Activated naive CD4-positive, alpha-beta T cell (primary cell): ENCODE measurements around the gene ENPP6.
"Not testable (repeated sequence)": the region's sequence is repeated elsewhere in the genome, so short reads cannot be mapped to it uniquely, and the experiment has no call there.

Experiments used
- DNase-seq, 4 experiments: peaks; one replicate each; lab custom pipeline; 2025; lab: John Stamatoyannopoulos, UW

The ENPP6 gene

GRCh38 chr4:184235526-184235925, 17.9 kb upstream of the ENPP6 start:
- no peak for DNase-seq

- DNase-seq: no peak
These were observed 16.5 kb upstream of the ENPP6 start for GRCh38 chr4:184234155-184234554.

- DNase-seq: no peak
These were observed 15.3 kb upstream of the ENPP6 start for GRCh38 chr4:184232975-184233374.

GRCh38 chr4:184232202-184232601, 14.5 kb upstream of the ENPP6 start:
- no peak for DNase-seq

GRCh38 chr4:184231573-184231972, 13.9 kb upstream of the ENPP6 start:
- DNase-seq: no peak

GRCh38 chr4:184228056-184228705, 10.5 kb upstream of the ENPP6 start:
- DNase-seq: no peak

- no peak for DNase-seq
These were observed 1.2 kb downstream of the ENPP6 start for GRCh38 chr4:184216515-184216914.

GRCh38 chr4:184215709-184216328, 1.9 kb downstream of the ENPP6 start:
- no peak for DNase-seq

GRCh38 chr4:184214931-184215330, 2.7 kb downstream of the ENPP6 start:
- no peak for DNase-seq

- not testable (repeated sequence) for DNase-seq
These were observed 9.7 kb downstream of the ENPP6 start for GRCh38 chr4:184207734-184208607.

GRCh38 chr4:184205243-184205642, 12.4 kb downstream of the ENPP6 start:
- DNase-seq: no peak

- no peak for DNase-seq
These were observed 14.4 kb downstream of the ENPP6 start for GRCh38 chr4:184203300-184203699.

- no peak for DNase-seq
These were observed 16.5 kb downstream of the ENPP6 start for GRCh38 chr4:184201179-184201578.

- no peak for DNase-seq
These were observed 17.4 kb downstream of the ENPP6 start for GRCh38 chr4:184200296-184200695.

GRCh38 chr4:184199780-184200179, 17.9 kb downstream of the ENPP6 start:
- no peak for DNase-seq

GRCh38 chr4:184198190-184198589, 19.5 kb downstream of the ENPP6 start:
- no peak for DNase-seq

- DNase-seq: no peak
These were observed 20.1 kb downstream of the ENPP6 start for GRCh38 chr4:184197536-184198082.

- DNase-seq: no peak
These were observed 20.8 kb downstream of the ENPP6 start for GRCh38 chr4:184196730-184197385.

- no peak for DNase-seq
These were observed 23.8 kb downstream of the ENPP6 start for GRCh38 chr4:184193556-184194525.

GRCh38 chr4:184192933-184193332, 24.7 kb downstream of the ENPP6 start:
- no peak for DNase-seq

GRCh38 chr4:184191267-184191666, 26.4 kb downstream of the ENPP6 start:
- DNase-seq: no peak
